ENCODE data around the gene PLEKHF1.

DNA sequence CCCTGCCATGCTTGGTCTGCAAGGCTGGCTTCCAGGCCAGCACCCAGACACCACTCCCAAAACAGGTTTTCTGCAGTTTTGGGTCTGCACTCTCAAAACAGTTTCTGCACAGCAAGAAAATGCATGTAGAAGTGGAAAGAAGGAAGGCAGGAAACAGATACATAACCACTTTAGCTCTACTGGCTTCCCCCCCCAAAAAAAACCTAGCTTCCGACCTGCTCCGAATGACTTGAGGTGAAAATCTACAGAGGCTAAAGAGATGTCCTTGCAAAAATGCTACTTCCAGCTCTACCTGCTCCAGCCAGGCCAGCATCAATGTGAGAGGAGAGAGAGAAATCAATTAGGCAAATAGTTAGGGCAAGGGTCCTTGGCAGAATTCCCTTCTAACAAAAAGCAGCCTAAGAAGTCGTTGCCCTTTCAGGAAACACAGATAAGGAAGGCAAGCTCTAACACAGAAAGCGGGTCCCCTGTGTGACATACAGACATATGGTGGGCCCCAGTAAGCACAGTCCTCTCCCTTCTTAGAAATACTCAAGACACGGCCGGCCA is 46.4 kb downstream of the PLEKHF1 start:
- TF ChIP-seq POLR2AphosphoS5 (IDR thresholded peaks at IDR 0.05; ENCODE audit: low read depth, low read length) = no peak
- TF ChIP-seq, protein P1, sequence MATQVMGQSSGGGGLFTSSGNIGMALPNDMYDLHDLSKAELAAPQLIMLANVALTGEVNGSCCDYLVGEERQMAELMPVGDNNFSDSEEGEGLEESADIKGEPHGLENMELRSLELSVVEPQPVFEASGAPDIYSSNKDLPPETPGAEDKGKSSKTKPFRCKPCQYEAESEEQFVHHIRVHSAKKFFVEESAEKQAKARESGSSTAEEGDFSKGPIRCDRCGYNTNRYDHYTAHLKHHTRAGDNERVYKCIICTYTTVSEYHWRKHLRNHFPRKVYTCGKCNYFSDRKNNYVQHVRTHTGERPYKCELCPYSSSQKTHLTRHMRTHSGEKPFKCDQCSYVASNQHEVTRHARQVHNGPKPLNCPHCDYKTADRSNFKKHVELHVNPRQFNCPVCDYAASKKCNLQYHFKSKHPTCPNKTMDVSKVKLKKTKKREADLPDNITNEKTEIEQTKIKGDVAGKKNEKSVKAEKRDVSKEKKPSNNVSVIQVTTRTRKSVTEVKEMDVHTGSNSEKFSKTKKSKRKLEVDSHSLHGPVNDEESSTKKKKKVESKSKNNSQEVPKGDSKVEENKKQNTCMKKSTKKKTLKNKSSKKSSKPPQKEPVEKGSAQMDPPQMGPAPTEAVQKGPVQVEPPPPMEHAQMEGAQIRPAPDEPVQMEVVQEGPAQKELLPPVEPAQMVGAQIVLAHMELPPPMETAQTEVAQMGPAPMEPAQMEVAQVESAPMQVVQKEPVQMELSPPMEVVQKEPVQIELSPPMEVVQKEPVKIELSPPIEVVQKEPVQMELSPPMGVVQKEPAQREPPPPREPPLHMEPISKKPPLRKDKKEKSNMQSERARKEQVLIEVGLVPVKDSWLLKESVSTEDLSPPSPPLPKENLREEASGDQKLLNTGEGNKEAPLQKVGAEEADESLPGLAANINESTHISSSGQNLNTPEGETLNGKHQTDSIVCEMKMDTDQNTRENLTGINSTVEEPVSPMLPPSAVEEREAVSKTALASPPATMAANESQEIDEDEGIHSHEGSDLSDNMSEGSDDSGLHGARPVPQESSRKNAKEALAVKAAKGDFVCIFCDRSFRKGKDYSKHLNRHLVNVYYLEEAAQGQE (IDR thresholded peaks at IDR 0.05; ENCODE audit: insufficient read depth in 1 of 2, low read depth in 2 of 2, low read length in 2 of 2) = no peak
- no peak for TF ChIP-seq TAF1 (IDR thresholded peaks at IDR 0.05; ENCODE audit: borderline replicate concordance, insufficient read depth, low read length)
- TF ChIP-seq SIN3A (IDR thresholded peaks at IDR 0.05; ENCODE audit: borderline replicate concordance, insufficient read depth, low read length) = no peak
- TF ChIP-seq FOXP2 (optimal IDR thresholded peaks at IDR 0.05; ENCODE audit: borderline replicate concordance, extremely low read depth, extremely low read length, insufficient read depth) = no peak
